OCI-LY7 (cell line): ENCODE measurements around the gene DBN1.

Experiments used
- EZH2phosphoT487 ChIP-seq: fragments of 200-600 bp; sonication (generic); IDR thresholded peaks from 2 replicates; pipeline ENCODE4 v1.6.1; 2018; ENCODE audit warnings: low read depth, borderline replicate concordance, mild to moderate bottlenecking, mixed run types, antibody characterized with exemption, low read length, moderate library complexity, mixed read lengths
- TF ChIP-seq, protein P1 (sequence below): fragments of 200-600 bp; sonication (generic); conservative IDR thresholded peaks from 2 replicates; pipeline ENCODE4 v1.5.1; 2014; ENCODE audit warnings: mild to moderate bottlenecking, antibody characterized with exemption, low read length, moderate library complexity, mixed read lengths

DNA sequence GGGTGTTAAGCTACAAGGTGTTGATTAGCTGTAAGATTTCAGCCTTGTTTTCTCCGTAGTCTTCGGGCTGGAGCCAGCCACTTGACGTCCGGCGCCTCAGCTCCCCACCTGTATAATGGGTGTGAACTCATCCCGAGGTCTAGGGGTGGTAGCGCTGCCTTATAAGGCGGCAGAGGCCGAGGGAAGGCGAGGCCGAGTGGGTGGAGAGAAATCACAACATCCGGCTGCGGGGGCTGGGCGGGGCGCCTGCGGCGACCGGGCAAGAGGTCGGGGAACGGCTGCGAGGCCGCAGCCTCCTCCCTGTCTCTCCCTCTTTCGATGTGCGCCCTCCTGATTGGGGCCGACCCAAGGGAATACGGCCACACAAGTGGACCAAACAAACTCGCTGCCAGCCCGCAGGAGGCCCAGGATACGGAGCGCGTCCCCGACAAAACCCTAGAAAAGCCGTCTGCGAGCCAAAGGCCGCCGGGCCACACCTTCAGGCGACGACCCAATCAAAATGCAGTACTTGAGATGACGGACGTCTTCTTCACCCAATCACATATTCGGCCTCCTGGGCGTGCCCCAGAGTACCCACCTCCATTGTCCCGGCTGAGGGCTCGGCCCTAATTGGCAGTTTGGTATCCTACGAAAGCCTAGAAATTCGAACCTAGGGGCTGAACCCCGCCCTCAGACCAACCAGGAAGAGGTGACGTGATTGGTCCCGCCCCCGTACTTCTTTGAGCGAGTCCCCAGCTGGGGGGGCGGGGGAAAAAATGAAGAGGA is 47.5 kb downstream of the DBN1 start:
- TF ChIP-seq, protein P1, sequence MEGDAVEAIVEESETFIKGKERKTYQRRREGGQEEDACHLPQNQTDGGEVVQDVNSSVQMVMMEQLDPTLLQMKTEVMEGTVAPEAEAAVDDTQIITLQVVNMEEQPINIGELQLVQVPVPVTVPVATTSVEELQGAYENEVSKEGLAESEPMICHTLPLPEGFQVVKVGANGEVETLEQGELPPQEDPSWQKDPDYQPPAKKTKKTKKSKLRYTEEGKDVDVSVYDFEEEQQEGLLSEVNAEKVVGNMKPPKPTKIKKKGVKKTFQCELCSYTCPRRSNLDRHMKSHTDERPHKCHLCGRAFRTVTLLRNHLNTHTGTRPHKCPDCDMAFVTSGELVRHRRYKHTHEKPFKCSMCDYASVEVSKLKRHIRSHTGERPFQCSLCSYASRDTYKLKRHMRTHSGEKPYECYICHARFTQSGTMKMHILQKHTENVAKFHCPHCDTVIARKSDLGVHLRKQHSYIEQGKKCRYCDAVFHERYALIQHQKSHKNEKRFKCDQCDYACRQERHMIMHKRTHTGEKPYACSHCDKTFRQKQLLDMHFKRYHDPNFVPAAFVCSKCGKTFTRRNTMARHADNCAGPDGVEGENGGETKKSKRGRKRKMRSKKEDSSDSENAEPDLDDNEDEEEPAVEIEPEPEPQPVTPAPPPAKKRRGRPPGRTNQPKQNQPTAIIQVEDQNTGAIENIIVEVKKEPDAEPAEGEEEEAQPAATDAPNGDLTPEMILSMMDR, result no peak
- TF ChIP-seq EZH2phosphoT487, result no peak
